Adrenal gland (tissue), 5 donors: ENCODE data around the gene BCL2L1.

Experiments used
- POLR2A ChIP-seq, 2 donors: fragments of 450-650 bp; IDR thresholded peaks; one replicate each; pipeline ENCODE4 v1.6.1; 2017; ENCODE audit warnings: antibody characterized with exemption in 2 of 2, mild to moderate bottlenecking in 2 of 2, moderate library complexity in 1 of 2
- TF ChIP-seq, protein P1 (sequence below), 6 experiments: fragments of 450-650 bp in 4 of 6; fragments of 200-600 bp in 2 of 6; sonication (generic) in 1 of 6; IDR thresholded peaks; 1 replicate in 5 of 6; 2 replicates in 1 of 6; pipeline versions ENCODE4 v1.5.1 to v1.8.0; 2016 to 2021; ENCODE audit warnings: antibody characterized with exemption in 6 of 6, mild to moderate bottlenecking in 2 of 6, moderate library complexity in 1 of 6
- donor health status: DM: no; HTN: no; CAD: no.

GRCh38 chr20:31637660-31638059, 85.0 kb downstream of the BCL2L1 start, which contains the start of gene COX4I2:
- TF ChIP-seq, protein P1, sequence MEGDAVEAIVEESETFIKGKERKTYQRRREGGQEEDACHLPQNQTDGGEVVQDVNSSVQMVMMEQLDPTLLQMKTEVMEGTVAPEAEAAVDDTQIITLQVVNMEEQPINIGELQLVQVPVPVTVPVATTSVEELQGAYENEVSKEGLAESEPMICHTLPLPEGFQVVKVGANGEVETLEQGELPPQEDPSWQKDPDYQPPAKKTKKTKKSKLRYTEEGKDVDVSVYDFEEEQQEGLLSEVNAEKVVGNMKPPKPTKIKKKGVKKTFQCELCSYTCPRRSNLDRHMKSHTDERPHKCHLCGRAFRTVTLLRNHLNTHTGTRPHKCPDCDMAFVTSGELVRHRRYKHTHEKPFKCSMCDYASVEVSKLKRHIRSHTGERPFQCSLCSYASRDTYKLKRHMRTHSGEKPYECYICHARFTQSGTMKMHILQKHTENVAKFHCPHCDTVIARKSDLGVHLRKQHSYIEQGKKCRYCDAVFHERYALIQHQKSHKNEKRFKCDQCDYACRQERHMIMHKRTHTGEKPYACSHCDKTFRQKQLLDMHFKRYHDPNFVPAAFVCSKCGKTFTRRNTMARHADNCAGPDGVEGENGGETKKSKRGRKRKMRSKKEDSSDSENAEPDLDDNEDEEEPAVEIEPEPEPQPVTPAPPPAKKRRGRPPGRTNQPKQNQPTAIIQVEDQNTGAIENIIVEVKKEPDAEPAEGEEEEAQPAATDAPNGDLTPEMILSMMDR (IDR thresholded peaks at IDR 0.05): no peak
- TF ChIP-seq POLR2A (IDR thresholded peaks at IDR 0.05): no peak
